CD4-positive, alpha-beta T cell treated with Interleukin-15 for 4 hours (primary cell): ENCODE measurements around the gene MCL1.

Experiments
- DNase-seq: peaks from one replicate; pipeline ENCODE4 v3.0.0-alpha.2; 2020; ENCODE audit warnings: low spot score

The MCL1 gene

GRCh38 chr1:150555971-150556865 is 23.2 kb downstream of the MCL1 start:
- no peak for DNase-seq

- no peak for DNase-seq
Observed at GRCh38 chr1:150555198-150555970, 24.0 kb downstream of the MCL1 start.

GRCh38 chr1:150554086-150554452 is 25.3 kb downstream of the MCL1 start:
- no peak for DNase-seq

GRCh38 chr1:150553392-150554085 is 25.9 kb downstream of the MCL1 start:
- no peak for DNase-seq

GRCh38 chr1:150552911-150553289 is 26.5 kb downstream of the MCL1 start:
- no peak for DNase-seq

- no peak for DNase-seq
Observed at GRCh38 chr1:150552128-150552910, 27.1 kb downstream of the MCL1 start.

GRCh38 chr1:150551784-150552127 is 27.7 kb downstream of the MCL1 start:
- DNase-seq, result no peak

- DNase-seq, result no peak
Observed at GRCh38 chr1:150551051-150551783, 28.2 kb downstream of the MCL1 start.

- no peak for DNase-seq
Observed at GRCh38 chr1:150550222-150551050, 29.0 kb downstream of the MCL1 start.

GRCh38 chr1:150549496-150550221 is 29.8 kb downstream of the MCL1 start:
- DNase-seq, result no peak

GRCh38 chr1:150548632-150549495 is 30.5 kb downstream of the MCL1 start, which contains the start of gene ADAMTSL4:
ADAMTSL4 (plus strand) TSS chr1:150549408; CDS start chr1:150552289, 2,881 bp downstream.
- DNase-seq, result no peak

- DNase-seq, result no peak
Observed at GRCh38 chr1:150548324-150548631, 31.1 kb downstream of the MCL1 start.

- DNase-seq, result no peak
Observed at GRCh38 chr1:150546294-150546937, 33.0 kb downstream of the MCL1 start.

GRCh38 chr1:150545486-150546032 is 33.9 kb downstream of the MCL1 start:
- no peak for DNase-seq

GRCh38 chr1:150544204-150544603 is 35.2 kb downstream of the MCL1 start:
- DNase-seq, result no peak

GRCh38 chr1:150543500-150544143 is 35.8 kb downstream of the MCL1 start:
- no peak for DNase-seq
